Measurements from ENCODE around the gene DNAH11.

DNAH11 gene

GRCh38 chr7:21603462-21603861 lies 60.6 kb downstream of the DNAH11 start:
- no peak for TF ChIP-seq CTCF (IDR thresholded peaks at IDR 0.05; ENCODE audit: borderline replicate concordance, control extremely low read depth, extremely low read depth, insufficient read depth, missing control alignments)
- in situ Hi-C loops (cut with MboI; ENCODE audit: low sequenced_read_pairs, unreplicated experiment) = no loop called here
- DNase-seq (ENCODE audit: low spot score) = no peak

GRCh38 chr7:21603972-21604749 lies 61.3 kb downstream of the DNAH11 start:
- TF ChIP-seq CTCF (IDR thresholded peaks at IDR 0.05; ENCODE audit: borderline replicate concordance, control extremely low read depth, extremely low read depth, insufficient read depth, missing control alignments) = no peak
- in situ Hi-C loops (cut with MboI; ENCODE audit: low sequenced_read_pairs, unreplicated experiment) = no loop called here
- peak; percentile 15 for DNase-seq (ENCODE audit: low spot score)

GRCh38 chr7:21605008-21605585 lies 62.3 kb downstream of the DNAH11 start:
- DNase-seq (ENCODE audit: low spot score) = no peak
- in situ Hi-C loops (cut with MboI; ENCODE audit: low sequenced_read_pairs, unreplicated experiment) = no loop called here
- no peak for TF ChIP-seq CTCF (IDR thresholded peaks at IDR 0.05; ENCODE audit: borderline replicate concordance, control extremely low read depth, extremely low read depth, insufficient read depth, missing control alignments)

- DNase-seq (ENCODE audit: low spot score) = no peak
- in situ Hi-C loops (cut with MboI; ENCODE audit: low sequenced_read_pairs, unreplicated experiment) = no loop called here
- no peak for TF ChIP-seq CTCF (IDR thresholded peaks at IDR 0.05; ENCODE audit: borderline replicate concordance, control extremely low read depth, extremely low read depth, insufficient read depth, missing control alignments)
Observed at GRCh38 chr7:21608465-21608864, 65.6 kb downstream of the DNAH11 start.

GRCh38 chr7:21611129-21611528 lies 68.3 kb downstream of the DNAH11 start:
- no peak for DNase-seq (ENCODE audit: low spot score)
- TF ChIP-seq CTCF (IDR thresholded peaks at IDR 0.05; ENCODE audit: borderline replicate concordance, control extremely low read depth, extremely low read depth, insufficient read depth, missing control alignments) = no peak
- in situ Hi-C loops (cut with MboI; ENCODE audit: low sequenced_read_pairs, unreplicated experiment) = no loop called here

GRCh38 chr7:21616091-21616490 lies 73.3 kb downstream of the DNAH11 start:
- TF ChIP-seq CTCF (IDR thresholded peaks at IDR 0.05; ENCODE audit: borderline replicate concordance, control extremely low read depth, extremely low read depth, insufficient read depth, missing control alignments) = no peak
- DNase-seq (ENCODE audit: low spot score) = no peak
- in situ Hi-C loops (cut with MboI; ENCODE audit: low sequenced_read_pairs, unreplicated experiment) = no loop called here
